IPS DF 6.9 (cell line): ENCODE results near the gene VSIG10L.
A peak's percentile ranks its signal among the peaks of the same experiment; 100 is the strongest.

ENCODE experiments used
- DNase-seq: peaks from one replicate; pipeline ENCODE4 v3.0.0-alpha.2; 2013; ENCODE audit warnings: low read depth, low spot score
- H3K27ac ChIP-seq: one replicate; pipeline ENCODE4 v1.5.1; 2013; ENCODE audit warnings: low read length, control low read depth
- H3K27me3 ChIP-seq: 2 replicates; pipeline ENCODE4 v1.6.1; 2013; ENCODE audit warnings: mild to moderate bottlenecking, low read length; ENCODE audit not compliant: control insufficient read depth, insufficient read depth
- H3K36me3 ChIP-seq: 2 replicates; pipeline ENCODE4 v1.6.1; 2013; ENCODE audit warnings: low read length; ENCODE audit not compliant: control insufficient read depth, insufficient read depth
- H3K4me1 ChIP-seq: 2 replicates; pipeline ENCODE4 v1.6.1; 2013; ENCODE audit warnings: low read length; ENCODE audit not compliant: control insufficient read depth, insufficient read depth
- H3K4me3 ChIP-seq: 2 replicates; pipeline ENCODE4 v1.5.1; 2013; ENCODE audit warnings: mild to moderate bottlenecking, low read length
- H3K9me3 ChIP-seq: 2 replicates; pipeline ENCODE4 v1.6.1; 2013; ENCODE audit warnings: low read length, inconsistent platforms; ENCODE audit not compliant: control insufficient read depth, insufficient read depth
- WGBS: extraction: QIAGEN DNeasy Blood & Tissue Kit; methylation state at CpG from one replicate; pipeline ENCODE4 v1.1.7; 2013; ENCODE audit warnings: mixed read lengths, missing lambda C conversion rate; ENCODE audit not compliant: insufficient read length, insufficient coverage; 5-methylcytosine and 5-hydroxymethylcytosine counted together

VSIG10L gene

DNA sequence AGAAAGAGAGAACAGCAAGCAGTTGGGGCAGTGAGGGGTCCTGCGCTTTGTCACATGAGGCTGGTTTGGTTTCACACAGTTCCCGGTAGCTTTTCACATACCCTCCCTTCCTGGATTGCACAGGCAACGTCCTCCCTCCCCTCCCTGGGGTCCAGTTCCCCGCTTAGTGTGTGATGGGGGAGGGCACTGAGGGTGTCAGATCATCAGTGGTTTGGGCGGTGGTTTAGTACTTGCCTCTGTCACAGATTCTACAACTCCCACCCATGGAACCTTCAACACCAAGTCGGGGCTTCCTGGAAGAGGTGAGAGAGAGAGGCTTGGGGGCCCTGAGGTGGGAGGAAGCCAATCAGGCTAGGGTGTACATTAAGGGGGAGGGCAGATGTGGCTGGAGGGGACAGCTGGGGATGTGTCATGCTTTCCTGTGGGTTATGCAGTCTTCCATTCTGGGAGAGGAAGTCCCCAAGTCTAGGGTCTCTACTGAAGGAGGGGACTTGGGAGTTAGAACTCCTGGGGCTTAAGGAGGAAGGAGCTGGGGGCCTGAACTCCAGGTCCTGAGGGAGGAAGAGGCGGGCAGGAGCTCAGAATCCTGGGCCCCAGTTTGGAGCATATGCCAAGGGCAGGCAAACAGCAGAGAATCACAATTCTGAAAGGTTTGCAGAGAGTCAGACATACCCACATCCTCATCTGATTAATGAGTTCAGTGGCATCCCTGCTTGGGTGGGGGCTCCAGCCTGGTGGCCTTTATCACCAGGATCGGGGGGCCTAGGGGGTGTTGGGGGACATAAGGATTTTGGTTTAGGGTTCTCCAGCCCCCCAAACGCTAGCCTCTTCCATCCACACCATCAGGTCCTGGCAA lies 30.9 kb upstream of the VSIG10L start, which contains the start of gene NKG7:
TSS of gene NKG7 (minus strand) at position 6 of the 856 bp plus-strand sequence. CDS start 119 bp downstream, outside the sequence.
- H3K4me1 ChIP-seq = peaks cover 6% of the 10 kb centered on the region
- H3K27ac ChIP-seq = no peak within 1 kb of the TSS
- WGBS = no CpG with 5 or more reads among the region's 9 CpGs
- no peaks in the 10 kb centered on the region for H3K9me3 ChIP-seq
- H3K4me3 ChIP-seq = no peak within 1 kb of the TSS
- no peak for DNase-seq
- H3K27me3 ChIP-seq = no peaks in the 10 kb centered on the region
- H3K36me3 ChIP-seq = no peaks in the 10 kb centered on the region

- H3K27ac ChIP-seq = no peak overlapping the region
- DNase-seq = no peak
- H3K36me3 ChIP-seq = no peaks in the 10 kb centered on the region
- H3K4me1 ChIP-seq = peaks cover 6% of the 10 kb centered on the region
- H3K27me3 ChIP-seq = no peaks in the 10 kb centered on the region
- no CpG with 5 or more reads among the region's 18 CpGs for WGBS
- no peak overlapping the region for H3K4me3 ChIP-seq
- H3K9me3 ChIP-seq = no peaks in the 10 kb centered on the region
These were observed 30.2 kb upstream of the VSIG10L start for GRCh38 chr19:51372021-51372648.

DNA sequence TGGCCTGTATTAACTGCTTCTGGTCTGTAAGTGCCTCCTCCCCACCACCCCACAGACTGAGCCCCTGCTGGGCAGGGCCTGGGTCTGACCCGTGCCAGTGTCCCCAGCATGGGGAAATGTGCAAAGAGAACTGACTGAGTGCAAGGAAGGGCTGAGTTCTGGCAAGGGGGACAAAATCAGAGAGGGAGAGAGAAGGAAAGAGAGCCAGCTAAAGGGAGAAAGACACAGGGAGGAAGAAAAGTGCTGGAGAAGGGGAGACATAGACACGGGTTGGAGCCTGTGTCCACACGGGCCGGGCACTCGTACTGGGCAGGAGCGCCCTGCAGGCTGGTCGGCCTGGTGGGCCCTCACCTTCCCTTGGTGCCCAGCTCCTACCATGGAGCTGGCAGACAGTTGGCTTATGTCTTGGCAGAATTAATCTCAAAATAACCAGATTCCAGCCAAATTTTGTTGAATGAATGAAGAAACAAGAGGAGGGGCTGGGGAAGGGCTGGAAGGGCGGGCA lies 29.3 kb upstream of the VSIG10L start:
- Histone ChIP-seq H3K4me1 (peaks cover 6% of the 10 kb centered on the region), H3K36me3 (no peaks in the 10 kb centered on the region), H3K4me3 (no peak overlapping the region), H3K9me3 (no peaks in the 10 kb centered on the region), H3K27me3 (no peaks in the 10 kb centered on the region), H3K27ac (no peak overlapping the region)
- no CpG with 5 or more reads among the region's 8 CpGs for WGBS
- DNase-seq = no peak

- peaks cover 6% of the 10 kb centered on the region for H3K4me1 ChIP-seq
- no peak overlapping the region for H3K4me3 ChIP-seq
- H3K9me3 ChIP-seq = no peaks in the 10 kb centered on the region
- no peak overlapping the region for H3K27ac ChIP-seq
- no peak for DNase-seq
- no peaks in the 10 kb centered on the region for H3K27me3 ChIP-seq
- WGBS = no CpG with 5 or more reads among the region's 4 CpGs
- no peaks in the 10 kb centered on the region for H3K36me3 ChIP-seq
These were observed 28.3 kb upstream of the VSIG10L start for GRCh38 chr19:51370230-51370629.

GRCh38 chr19:51368366-51369282 lies 26.7 kb upstream of the VSIG10L start, which contains the start of gene CLDND2:
Gene CLDND2 (minus strand): TSS chr19:51369003. CDS start chr19:51368577, 426 bp downstream.
- Histone ChIP-seq H3K36me3 (no peaks in the 10 kb centered on the region), H3K9me3 (no peaks in the 10 kb centered on the region), H3K4me3 (peak within 1 kb of the TSS; percentile 55; the same call in 1 of the 2 replicates), H3K27ac (no peak within 1 kb of the TSS), H3K27me3 (no peaks in the 10 kb centered on the region), H3K4me1 (peaks cover 6% of the 10 kb centered on the region)
- no peak for DNase-seq
- whole genome bisulfite sequencing = no CpG with 5 or more reads among the region's 23 CpGs

- no peaks in the 10 kb centered on the region for H3K27me3 ChIP-seq
- no peaks in the 10 kb centered on the region for H3K36me3 ChIP-seq
- peaks cover 6% of the 10 kb centered on the region for H3K4me1 ChIP-seq
- no CpG with 5 or more reads among the region's 64 CpGs for WGBS
- H3K9me3 ChIP-seq = no peaks in the 10 kb centered on the region
- no peak for DNase-seq
- H3K27ac ChIP-seq = no peak overlapping the region
- peak overlapping the region; percentile 72; the same call in 1 of the 2 replicates for H3K4me3 ChIP-seq
These were observed 25.8 kb upstream of the VSIG10L start for GRCh38 chr19:51367565-51368365.

DNA sequence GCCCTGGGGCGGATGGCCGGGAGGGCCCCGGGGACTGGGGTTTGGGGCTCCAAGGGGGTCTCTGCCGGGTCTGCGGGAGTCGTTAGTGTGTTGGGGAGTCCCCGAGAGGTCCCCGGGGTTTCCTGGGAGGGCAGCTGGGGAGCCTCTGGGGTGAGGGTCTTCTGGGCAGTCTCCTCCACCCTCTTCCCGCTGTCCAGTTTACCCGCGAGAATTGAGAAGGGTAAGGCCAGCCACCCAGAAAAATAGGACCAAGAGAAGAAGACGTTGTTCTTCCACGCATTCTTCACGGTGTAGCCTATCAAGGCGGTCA lies 25.3 kb upstream of the VSIG10L start:
- Histone ChIP-seq H3K36me3 (no peaks in the 10 kb centered on the region), H3K27ac (no peak overlapping the region), H3K27me3 (no peaks in the 10 kb centered on the region), H3K4me1 (peaks cover 6% of the 10 kb centered on the region), H3K9me3 (no peaks in the 10 kb centered on the region), H3K4me3 (peak overlapping the region; percentile 72)
- no CpG with 5 or more reads among the region's 15 CpGs for WGBS
- no peak for DNase-seq

DNA sequence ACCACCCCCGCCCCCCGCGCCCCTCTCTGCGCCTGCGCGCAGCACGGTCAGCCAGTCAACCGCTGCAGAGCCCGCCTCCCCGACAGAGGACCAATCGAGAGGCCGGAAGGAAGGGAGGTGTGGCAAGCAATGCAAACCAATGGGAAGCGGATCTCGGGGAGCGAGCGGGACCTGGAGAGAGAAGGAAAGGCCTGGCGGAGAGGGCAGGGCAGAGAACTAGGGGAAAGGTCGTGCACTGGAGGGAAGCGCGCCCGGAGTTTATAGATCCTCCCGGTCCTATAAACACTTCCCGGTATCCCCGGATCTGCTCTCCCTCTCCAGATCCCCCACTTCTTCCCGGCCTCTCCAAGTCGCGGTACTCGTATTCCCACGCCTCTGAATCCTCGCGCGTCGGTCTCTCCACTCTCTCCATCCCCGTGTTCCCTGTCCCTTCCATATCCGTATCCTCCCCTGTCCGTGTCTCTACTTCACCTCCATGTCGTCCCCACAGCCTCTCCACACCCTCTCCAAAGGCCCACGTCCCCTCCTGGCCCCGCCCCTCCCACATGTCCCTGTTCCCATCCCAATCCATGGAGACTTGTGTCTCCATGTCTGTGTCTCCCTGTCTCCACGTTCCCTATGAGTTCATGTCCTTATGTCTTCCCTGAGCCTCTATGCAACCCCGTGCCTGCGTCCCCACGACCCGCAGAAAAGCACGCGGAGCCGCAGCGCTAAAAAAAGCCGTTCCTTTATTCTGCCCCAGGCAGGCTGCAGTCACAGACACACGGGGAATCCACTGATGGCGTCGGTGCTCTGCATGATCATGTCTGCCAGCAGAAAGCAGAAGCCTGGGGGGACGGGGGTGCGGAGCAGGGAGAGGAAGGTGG lies 24.7 kb upstream of the VSIG10L start:
- H3K4me3 ChIP-seq = peak overlapping the region; percentile 72
- H3K9me3 ChIP-seq = no peaks in the 10 kb centered on the region
- H3K36me3 ChIP-seq = no peaks in the 10 kb centered on the region
- H3K4me1 ChIP-seq = peaks cover 6% of the 10 kb centered on the region
- no CpG with 5 or more reads among the region's 54 CpGs for WGBS
- no peak overlapping the region for H3K27ac ChIP-seq
- peak; percentile 94 for DNase-seq
- no peaks in the 10 kb centered on the region for H3K27me3 ChIP-seq

GRCh38 chr19:51365965-51366388 lies 24.0 kb upstream of the VSIG10L start, which contains the start of gene ETFB:
Gene ETFB (minus strand): TSS chr19:51366388. CDS start chr19:51366326, 62 bp downstream.
- WGBS = no CpG with 5 or more reads among the region's 27 CpGs
- peaks cover 6% of the 10 kb centered on the region for H3K4me1 ChIP-seq
- no peak within 1 kb of the TSS for H3K27ac ChIP-seq

More at GRCh38 chr19:51365965-51366388, 24.0 kb upstream of the VSIG10L start, which contains the start of gene ETFB:
- H3K4me3 ChIP-seq = peak within 1 kb of the TSS; percentile 72
- no peaks in the 10 kb centered on the region for H3K36me3 ChIP-seq
- H3K27me3 ChIP-seq = no peaks in the 10 kb centered on the region
- H3K9me3 ChIP-seq = no peaks in the 10 kb centered on the region
- DNase-seq = no peak
